Liver (tissue), 9 donors: ENCODE measurements around the gene GOLT1B. TPM values are rescaled to one million over a fixed set of nuclear protein-coding genes. Genes with fewer than 3 reads are reported as not detected.

Experiments used
- DNase-seq: peaks from one replicate; pipeline ENCODE4 v3.0.0-alpha.2; 2017; ENCODE audit warnings: low spot score
- H3K27ac ChIP-seq, 2 donors: one replicate each; pipeline ENCODE4 v1.7.0; 2013; ENCODE audit warnings: inconsistent platforms in 2 of 2, low read length in 2 of 2, control low read depth in 1 of 2, low read depth in 1 of 2, mild to moderate bottlenecking in 1 of 2
- H3K27me3 ChIP-seq, 4 donors: one replicate each; pipeline versions ENCODE4 v1.6.1 to v1.7.0; 2013; ENCODE audit warnings: low read length in 3 of 4, inconsistent platforms in 1 of 4, mild to moderate bottlenecking in 1 of 4, moderate library complexity in 1 of 4; ENCODE audit not compliant: control insufficient read depth in 4 of 4, insufficient read depth in 4 of 4
- H3K36me3 ChIP-seq, 4 donors: one replicate each; pipeline versions ENCODE4 v1.6.1 to v1.7.0; 2013; ENCODE audit warnings: low read length in 3 of 4, mild to moderate bottlenecking in 3 of 4, low read depth in 1 of 4, moderate library complexity in 1 of 4; ENCODE audit not compliant: control insufficient read depth in 4 of 4, insufficient read depth in 3 of 4
- H3K4me1 ChIP-seq, 4 donors: one replicate each; pipeline versions ENCODE4 v1.6.1 to v1.7.0; 2013; ENCODE audit warnings: low read length in 3 of 4, mild to moderate bottlenecking in 3 of 4, moderate library complexity in 1 of 4; ENCODE audit not compliant: control insufficient read depth in 4 of 4, insufficient read depth in 4 of 4
- H3K4me3 ChIP-seq, 3 donors: one replicate each; pipeline versions ENCODE4 v1.6.1 to v1.7.0; 2013; ENCODE audit warnings: low read length in 3 of 3, control low read depth in 1 of 3, low read depth in 1 of 3, mild to moderate bottlenecking in 1 of 3
- H3K9ac ChIP-seq, 2 donors: one replicate each; pipeline ENCODE4 v1.7.0; 2013; ENCODE audit warnings: low read length in 2 of 2, mild to moderate bottlenecking in 2 of 2, moderate library complexity in 2 of 2, control low read depth in 1 of 2, low read depth in 1 of 2
- H3K9me3 ChIP-seq, 4 donors: one replicate each; pipeline versions ENCODE4 v1.6.1 to v1.7.0; 2013; ENCODE audit warnings: low read length in 3 of 4; ENCODE audit not compliant: control insufficient read depth in 4 of 4
- EGR1 ChIP-seq, 2 donors: IDR thresholded peaks; 2 replicates each; pipeline ENCODE4 v1.6.1; 2016 to 2018; ENCODE audit warnings: antibody characterized with exemption in 2 of 2, low read depth in 2 of 2
- FOXA1 ChIP-seq: IDR thresholded peaks from 2 replicates; pipeline ENCODE4 v1.6.1; 2016; ENCODE audit warnings: antibody characterized with exemption
- FOXA2 ChIP-seq: IDR thresholded peaks from 2 replicates; pipeline ENCODE4 v1.6.1; 2016; ENCODE audit warnings: antibody characterized with exemption
- GABPA ChIP-seq, 2 donors: IDR thresholded peaks in 1 of 2; conservative IDR thresholded peaks in 1 of 2; 2 replicates each; pipeline ENCODE4 v1.6.1; 2016; ENCODE audit warnings: antibody characterized with exemption in 2 of 2, mild to moderate bottlenecking in 1 of 2, moderate library complexity in 1 of 2
- HNF4G ChIP-seq: IDR thresholded peaks from 2 replicates; pipeline ENCODE4 v1.6.1; 2016; ENCODE audit warnings: antibody characterized with exemption
- JUND ChIP-seq, 2 donors: IDR thresholded peaks; 2 replicates each; pipeline ENCODE4 v1.6.1; 2016; ENCODE audit warnings: antibody characterized with exemption in 2 of 2
- NR2F2 ChIP-seq: IDR thresholded peaks from 2 replicates; pipeline ENCODE4 v1.6.1; 2016; ENCODE audit warnings: antibody characterized with exemption
- RAD21 ChIP-seq, 2 donors: IDR thresholded peaks; 2 replicates each; pipeline ENCODE4 v1.6.1; 2016; ENCODE audit warnings: antibody characterized with exemption in 2 of 2, mild to moderate bottlenecking in 2 of 2
- REST ChIP-seq: IDR thresholded peaks from 2 replicates; pipeline ENCODE4 v1.6.1; 2016; ENCODE audit warnings: antibody characterized with exemption, mild to moderate bottlenecking
- RXRA ChIP-seq, 2 donors: IDR thresholded peaks; 2 replicates each; pipeline ENCODE4 v1.6.1; 2017 to 2018; ENCODE audit warnings: antibody characterized with exemption in 2 of 2, mild to moderate bottlenecking in 1 of 2
- SP1 ChIP-seq: IDR thresholded peaks from 2 replicates; pipeline ENCODE4 v1.6.1; 2018; ENCODE audit warnings: antibody characterized with exemption, mild to moderate bottlenecking
- TAF1 ChIP-seq: conservative IDR thresholded peaks from 2 replicates; pipeline ENCODE4 v1.6.1; 2016; ENCODE audit warnings: antibody characterized with exemption, mild to moderate bottlenecking
- YY1 ChIP-seq: IDR thresholded peaks from 2 replicates; pipeline ENCODE4 v1.6.1; 2016; ENCODE audit warnings: antibody characterized with exemption, mild to moderate bottlenecking
- WGBS: extraction: QIAGEN DNeasy Blood & Tissue Kit; methylation state at CpG from one replicate; pipeline ENCODE4 v1.1.7; 2013; 5-methylcytosine and 5-hydroxymethylcytosine counted together
- polyA plus RNA-seq, 2 donors: library from polyadenylated mRNA; stranded (reverse) in 1 of 2; unstranded in 1 of 2; fragments of 200-250 nt in 1 of 2; fragments of >200 nt in 1 of 2; fragmentation: Nextera tagmentation in 1 of 2; extraction: Ambion mirVana in 1 of 2; gene quantifications; one replicate each; pipeline versions ENCODE4 v1.2.1 to v1.2.3, GENCODE V29; 2013 to 2015
- total RNA-seq, 2 donors: library from RNA; depleted of rRNA; stranded (reverse); fragments of >200 nt; gene quantifications; one replicate each; pipeline ENCODE4 v1.2.3, GENCODE V29; 2014
- TF ChIP-seq, protein P1 (sequence below): fragments of 150-350 bp; IDR thresholded peaks from 2 replicates; pipeline ENCODE4 v1.5.1; 2017; ENCODE audit warnings: improper control_type of control experiment, low read depth, low read length; ENCODE audit not compliant: missing input control
- TF ChIP-seq, protein P2 (sequence below): IDR thresholded peaks from 2 replicates; pipeline ENCODE4 v1.6.1; 2016; ENCODE audit warnings: antibody characterized with exemption
- TF ChIP-seq, protein P3 (sequence below): IDR thresholded peaks from 2 replicates; pipeline ENCODE4 v1.6.1; 2016; ENCODE audit warnings: antibody characterized with exemption
- donor health status: healthy.
- donor health status: healthy.
- donor health status: healthy.
- donor health status: healthy.
- donor health status: healthy.

The GOLT1B gene
- total and polyA plus RNA-seq, 4 donors, result 11.0 to 36.9 (median 17.3) TPM

DNA sequence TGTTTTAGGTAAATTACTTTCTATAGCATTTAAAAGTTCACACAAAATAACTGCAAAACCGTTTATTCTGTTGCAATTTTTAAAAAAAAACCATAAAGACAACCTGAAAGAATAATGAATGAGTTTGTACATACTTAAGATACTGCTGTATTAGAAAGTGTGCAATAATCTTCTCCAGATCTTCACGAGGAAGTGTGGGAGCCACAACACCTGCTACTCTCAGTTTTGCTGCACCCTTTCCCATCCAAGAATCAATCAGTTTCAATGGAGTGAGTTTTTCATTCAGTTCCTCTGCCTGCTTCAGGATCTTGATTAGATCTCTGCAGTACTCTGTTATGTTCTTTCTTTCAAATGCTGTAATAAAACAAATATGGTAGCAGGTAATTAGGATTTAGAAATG is 30.3 kb upstream of the GOLT1B start:
- Histone ChIP-seq H3K4me1 (no peaks in the 10 kb centered on the region), H3K27me3 (no peaks in the 10 kb centered on the region), H3K4me3 (no peak overlapping the region), H3K27ac (no peak overlapping the region), H3K9me3 (no peaks in the 10 kb centered on the region), H3K9ac (no peak overlapping the region), H3K36me3 (peaks cover 2 to 39% (median 28%) of the 10 kb centered on the region in 4 donors)
- TF ChIP-seq RAD21 (IDR thresholded peaks at IDR 0.05) (no peak), FOXA1 (no peak), GABPA (IDR thresholded peaks at IDR 0.05 in 1 of 2, conservative IDR thresholded peaks at IDR 0.05 in 1 of 2) (no peak), NR2F2 (no peak), JUND (IDR thresholded peaks at IDR 0.05) (no peak), YY1 (no peak)
- TF ChIP-seq, protein P1, sequence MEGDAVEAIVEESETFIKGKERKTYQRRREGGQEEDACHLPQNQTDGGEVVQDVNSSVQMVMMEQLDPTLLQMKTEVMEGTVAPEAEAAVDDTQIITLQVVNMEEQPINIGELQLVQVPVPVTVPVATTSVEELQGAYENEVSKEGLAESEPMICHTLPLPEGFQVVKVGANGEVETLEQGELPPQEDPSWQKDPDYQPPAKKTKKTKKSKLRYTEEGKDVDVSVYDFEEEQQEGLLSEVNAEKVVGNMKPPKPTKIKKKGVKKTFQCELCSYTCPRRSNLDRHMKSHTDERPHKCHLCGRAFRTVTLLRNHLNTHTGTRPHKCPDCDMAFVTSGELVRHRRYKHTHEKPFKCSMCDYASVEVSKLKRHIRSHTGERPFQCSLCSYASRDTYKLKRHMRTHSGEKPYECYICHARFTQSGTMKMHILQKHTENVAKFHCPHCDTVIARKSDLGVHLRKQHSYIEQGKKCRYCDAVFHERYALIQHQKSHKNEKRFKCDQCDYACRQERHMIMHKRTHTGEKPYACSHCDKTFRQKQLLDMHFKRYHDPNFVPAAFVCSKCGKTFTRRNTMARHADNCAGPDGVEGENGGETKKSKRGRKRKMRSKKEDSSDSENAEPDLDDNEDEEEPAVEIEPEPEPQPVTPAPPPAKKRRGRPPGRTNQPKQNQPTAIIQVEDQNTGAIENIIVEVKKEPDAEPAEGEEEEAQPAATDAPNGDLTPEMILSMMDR, result no peak
- 88% methylated on average over 2 of the region's 2 CpGs for WGBS
- no peak for DNase-seq

- Histone ChIP-seq H3K9ac (no peak overlapping the region), H3K27ac (no peak overlapping the region), H3K27me3 (no peaks in the 10 kb centered on the region), H3K4me1 (no peaks in the 10 kb centered on the region), H3K36me3 (peaks cover 2 to 42% (median 30%) of the 10 kb centered on the region in 4 donors), H3K4me3 (no peak overlapping the region), H3K9me3 (no peaks in the 10 kb centered on the region)
- TF ChIP-seq FOXA1, result no peak
- TF ChIP-seq RAD21 (IDR thresholded peaks at IDR 0.05), result no peak
- no peak for TF ChIP-seq NR2F2
- no peak for TF ChIP-seq SP1
- TF ChIP-seq HNF4G, result no peak
- TF ChIP-seq, protein P1, result no peak
- no peak for TF ChIP-seq GABPA (IDR thresholded peaks at IDR 0.05 in 1 of 2, conservative IDR thresholded peaks at IDR 0.05 in 1 of 2)
- no peak for DNase-seq
- 96% methylated on average over 7 of the region's 7 CpGs for WGBS
These were observed 29.3 kb upstream of the GOLT1B start for GRCh38 chr12:21472197-21472823.

DNA sequence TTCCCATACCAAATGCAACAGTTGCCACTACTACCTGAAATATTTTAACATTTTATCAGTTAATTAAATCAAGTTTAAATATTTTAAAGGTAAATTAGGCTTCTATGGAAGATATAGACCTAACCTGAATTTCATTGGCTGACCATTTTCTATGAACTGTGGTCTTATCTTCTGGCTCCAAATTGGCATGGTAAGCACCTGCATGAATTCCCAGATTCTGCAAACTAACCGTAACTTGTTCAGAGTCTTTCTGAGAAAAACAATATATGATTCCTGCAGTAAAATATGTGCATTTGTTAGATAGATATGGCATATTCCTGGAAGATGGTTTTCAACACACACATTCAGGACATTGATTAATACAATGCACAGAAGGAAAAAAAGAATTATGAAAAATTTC is 26.0 kb upstream of the GOLT1B start:
- Histone ChIP-seq H3K4me3 (no peak overlapping the region), H3K36me3 (peaks cover 3 to 43% (median 28%) of the 10 kb centered on the region in 4 donors), H3K27ac (no peak overlapping the region), H3K4me1 (no peaks in the 10 kb centered on the region), H3K9me3 (no peaks in the 10 kb centered on the region), H3K27me3 (no peaks in the 10 kb centered on the region), H3K9ac (no peak overlapping the region)
- 99% methylated on average over 1 of the region's 1 CpG for WGBS
- DNase-seq, result no peak
- TF ChIP-seq REST, result no peak
- TF ChIP-seq SP1, result no peak
- TF ChIP-seq FOXA2, result no peak
- TF ChIP-seq HNF4G, result no peak
- no peak for TF ChIP-seq EGR1 (IDR thresholded peaks at IDR 0.05; ENCODE audit: low read depth in 2 of 2)
- TF ChIP-seq JUND (IDR thresholded peaks at IDR 0.05), result no peak
- no peak for TF ChIP-seq TAF1
- TF ChIP-seq, protein P2, sequence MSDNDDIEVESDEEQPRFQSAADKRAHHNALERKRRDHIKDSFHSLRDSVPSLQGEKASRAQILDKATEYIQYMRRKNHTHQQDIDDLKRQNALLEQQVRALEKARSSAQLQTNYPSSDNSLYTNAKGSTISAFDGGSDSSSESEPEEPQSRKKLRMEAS, result no peak
- TF ChIP-seq, protein P1, result no peak
- no peak for TF ChIP-seq NR2F2
- TF ChIP-seq, protein P3, sequence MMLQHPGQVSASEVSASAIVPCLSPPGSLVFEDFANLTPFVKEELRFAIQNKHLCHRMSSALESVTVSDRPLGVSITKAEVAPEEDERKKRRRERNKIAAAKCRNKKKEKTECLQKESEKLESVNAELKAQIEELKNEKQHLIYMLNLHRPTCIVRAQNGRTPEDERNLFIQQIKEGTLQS, result no peak
- TF ChIP-seq YY1, result no peak
- no peak for TF ChIP-seq RXRA (IDR thresholded peaks at IDR 0.05)
- no peak for TF ChIP-seq RAD21 (IDR thresholded peaks at IDR 0.05)
- TF ChIP-seq FOXA1, result no peak
